CD4-positive, CD25-positive, alpha-beta regulatory T cell (primary cell): Measurements from ENCODE around the gene MRPL41. TPM values are rescaled to one million over a fixed set of nuclear protein-coding genes. Genes with fewer than 3 reads are reported as not detected.

Experiments used
- ATAC-seq, 2 donors: fragments of 150-1000 bp; cut with Tn5 transposase; one replicate each; pipeline ENCODE4 v1.10.0; 2021; ENCODE audit warnings: low read depth in 2 of 2, moderate number of reproducible peaks in 2 of 2, moderate library complexity in 1 of 2
- DNase-seq, 3 donors: peaks; one replicate each; pipeline versions ENCODE4 v3.0.0 to v3.0.0-alpha.2; 2012 to 2022; ENCODE audit warnings: mixed read lengths in 1 of 3
- H3K27ac ChIP-seq: one replicate; pipeline ENCODE4 v1.7.0; 2013; ENCODE audit warnings: mild to moderate bottlenecking, low read length; ENCODE audit not compliant: insufficient read depth, poor library complexity, severe bottlenecking
- H3K27me3 ChIP-seq: one replicate; pipeline ENCODE4 v1.7.0; 2013; ENCODE audit warnings: low read length; ENCODE audit not compliant: control insufficient read depth, insufficient read depth
- H3K36me3 ChIP-seq: one replicate; pipeline ENCODE4 v1.7.0; 2013; ENCODE audit warnings: mild to moderate bottlenecking, low read length, moderate library complexity; ENCODE audit not compliant: control insufficient read depth, insufficient read depth
- H3K4me1 ChIP-seq: 2 replicates; pipeline ENCODE4 v1.7.0; 2013; ENCODE audit warnings: mild to moderate bottlenecking, low read length; ENCODE audit not compliant: insufficient read depth, control insufficient read depth, poor library complexity, severe bottlenecking
- H3K4me3 ChIP-seq: one replicate; pipeline ENCODE4 v1.7.0; 2013; ENCODE audit warnings: low read depth, mild to moderate bottlenecking, low read length, moderate library complexity
- H3K9me3 ChIP-seq, 2 experiments: 1 replicate in 1 of 2; 2 replicates in 1 of 2; pipeline ENCODE4 v1.7.0; 2013; ENCODE audit warnings: low read length in 2 of 2, mild to moderate bottlenecking in 1 of 2, moderate library complexity in 1 of 2; ENCODE audit not compliant: control insufficient read depth in 2 of 2
- H3K27ac Mint-ChIP-seq, 3 donors: one replicate each; pipeline ENCODE4 v1.8.0; 2020 to 2022; ENCODE audit warnings: mild to moderate bottlenecking in 3 of 3, mixed read lengths in 3 of 3, moderate library complexity in 2 of 3
- H3K27me3 Mint-ChIP-seq: one replicate; pipeline ENCODE4 v1.8.0; 2022; ENCODE audit warnings: mild to moderate bottlenecking, mixed read lengths
- H3K36me3 Mint-ChIP-seq: one replicate; pipeline ENCODE4 v1.8.0; 2020; ENCODE audit warnings: mixed read lengths
- H3K4me1 Mint-ChIP-seq, 4 donors: one replicate each; pipeline ENCODE4 v1.8.0; 2020 to 2022; ENCODE audit warnings: mixed read lengths in 4 of 4, mild to moderate bottlenecking in 1 of 4
- H3K4me3 Mint-ChIP-seq, 4 donors: one replicate each; pipeline ENCODE4 v1.8.0; 2020 to 2022; ENCODE audit warnings: mild to moderate bottlenecking in 4 of 4, mixed read lengths in 4 of 4, moderate library complexity in 3 of 4
- H3K9me3 Mint-ChIP-seq, 7 donors: one replicate each; pipeline ENCODE4 v1.8.0; 2020 to 2022; ENCODE audit warnings: mixed read lengths in 7 of 7, mild to moderate bottlenecking in 3 of 7, moderate library complexity in 2 of 7
- polyA plus RNA-seq, 4 donors: library from polyadenylated mRNA; unstranded; fragments of 300-500 nt; fragmentation: Illumina TruSeq; gene quantifications; one replicate each; pipeline ENCODE4 v1.2.3, GENCODE V29; 2021
- total RNA-seq: library from RNA; stranded (reverse); gene quantifications from one replicate; pipeline ENCODE4 v1.2.3, GENCODE V29; 2022

The MRPL41 gene
- total and polyA plus RNA-seq, 5 donors from 2014 or later: 38.1 to 64.3 (median 44.2) TPM

DNA sequence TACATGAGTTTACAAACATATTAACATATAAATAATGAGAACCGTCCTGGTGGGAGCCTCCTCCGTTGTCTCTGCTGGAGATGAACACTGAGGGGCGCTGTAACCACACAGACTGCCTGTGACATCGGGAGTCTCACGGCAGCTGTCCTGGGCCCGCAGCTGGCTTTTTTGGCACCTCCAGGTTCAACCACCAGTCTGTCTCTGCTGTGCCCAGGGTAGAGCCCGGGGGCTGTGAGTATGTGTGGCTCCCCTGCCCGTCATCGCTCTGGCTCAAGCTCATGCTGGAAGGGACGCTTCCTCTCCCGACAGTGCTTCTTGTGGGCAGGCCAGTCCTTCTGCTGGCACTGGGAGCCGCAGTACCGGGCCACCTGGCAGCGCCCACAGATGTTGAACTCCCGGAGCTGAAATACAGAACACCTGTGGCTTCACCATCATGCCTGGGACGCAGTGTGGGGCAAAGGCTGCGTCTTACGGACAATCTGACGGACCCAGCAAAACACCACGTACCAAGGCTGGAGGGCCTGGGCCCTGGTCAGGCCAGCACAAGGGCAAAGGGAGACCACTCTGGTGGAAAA is 30.7 kb downstream of the MRPL41 start:
- H3K27me3 ChIP-seq: no peaks in the 10 kb centered on the region
- ATAC-seq (no peak), DNase-seq (peak in 1 of 3 donors; percentile 28)
- H3K4me1 ChIP-seq: peaks cover 17% of the 10 kb centered on the region
- H3K4me3 ChIP-seq: no peak overlapping the region
- Mint-ChIP-seq H3K4me3 (peak overlapping the region in 2 of 4 donors; percentile 84 to 92), H3K4me1 (peaks cover 0 to 17% (median 4%) of the 10 kb centered on the region in 4 donors), H3K36me3 (peaks cover 6% of the 10 kb centered on the region), H3K9me3 (no peaks in the 10 kb centered on the region), H3K27me3 (no peaks in the 10 kb centered on the region), H3K27ac (no peak overlapping the region)
- peaks cover 15% of the 10 kb centered on the region for H3K36me3 ChIP-seq
- no peaks in the 10 kb centered on the region for H3K9me3 ChIP-seq
- H3K27ac ChIP-seq: no peak overlapping the region

GRCh38 chr9:137583347-137583746 is 31.7 kb downstream of the MRPL41 start:
- Histone ChIP-seq H3K4me1 (peaks cover 7% of the 10 kb centered on the region), H3K27ac (no peak overlapping the region), H3K27me3 (no peaks in the 10 kb centered on the region), H3K36me3 (peaks cover 23% of the 10 kb centered on the region), H3K4me3 (no peak overlapping the region), H3K9me3 (no peaks in the 10 kb centered on the region)
- ATAC-seq: no peak
- Mint-ChIP-seq H3K27me3 (no peaks in the 10 kb centered on the region), H3K36me3 (peaks cover 12% of the 10 kb centered on the region), H3K9me3 (no peaks in the 10 kb centered on the region), H3K4me1 (peaks cover 0 to 16% (median 2%) of the 10 kb centered on the region in 4 donors), H3K4me3 (peak overlapping the region in 1 of 4 donors; percentile 84), H3K27ac (no peak overlapping the region)
- no peak for DNase-seq

DNA sequence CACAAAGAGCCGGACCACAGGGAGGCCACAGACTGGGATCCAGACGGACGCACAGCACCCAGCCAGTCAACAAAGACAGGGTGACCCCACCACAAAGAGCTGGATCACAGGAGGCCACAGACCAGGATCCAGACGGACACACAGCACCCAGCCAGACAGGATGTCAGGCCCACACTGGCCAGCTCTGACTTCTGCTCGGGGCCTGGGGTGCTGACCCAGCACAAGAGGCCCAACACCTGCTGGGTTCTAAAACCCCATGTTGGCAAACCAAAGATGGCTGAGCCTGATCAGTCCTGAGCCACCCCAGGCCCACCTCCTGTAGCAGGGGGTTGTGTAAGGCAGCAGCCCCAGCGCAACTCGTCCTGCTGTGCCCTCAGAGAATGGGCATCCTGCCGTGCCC is 32.3 kb downstream of the MRPL41 start:
- Mint-ChIP-seq H3K27me3 (no peaks in the 10 kb centered on the region), H3K4me3 (no peak overlapping the region), H3K4me1 (peaks cover 0 to 20% (median 2%) of the 10 kb centered on the region in 4 donors), H3K27ac (no peak overlapping the region), H3K36me3 (peaks cover 12% of the 10 kb centered on the region), H3K9me3 (no peaks in the 10 kb centered on the region)
- no peak overlapping the region for H3K4me3 ChIP-seq
- no peak for DNase-seq
- H3K4me1 ChIP-seq: peaks cover 10% of the 10 kb centered on the region
- H3K27me3 ChIP-seq: no peaks in the 10 kb centered on the region
- peaks cover 23% of the 10 kb centered on the region for H3K36me3 ChIP-seq
- ATAC-seq: no peak
- no peak overlapping the region for H3K27ac ChIP-seq
- no peaks in the 10 kb centered on the region for H3K9me3 ChIP-seq

- no peak for ATAC-seq
- H3K27ac Mint-ChIP-seq: no peak overlapping the region
- no peak overlapping the region for H3K4me3 ChIP-seq
- H3K27ac ChIP-seq: no peak overlapping the region
- H3K4me1 Mint-ChIP-seq: peaks cover 0 to 23% (median 5%) of the 10 kb centered on the region in 4 donors
- peaks cover 23% of the 10 kb centered on the region for H3K36me3 ChIP-seq
- H3K36me3 Mint-ChIP-seq: peaks cover 12% of the 10 kb centered on the region
- peaks cover 19% of the 10 kb centered on the region for H3K4me1 ChIP-seq
- no peaks in the 10 kb centered on the region for H3K27me3 ChIP-seq
- H3K9me3 ChIP-seq: no peaks in the 10 kb centered on the region
- peak overlapping the region in 1 of 4 donors; percentile 88 for H3K4me3 Mint-ChIP-seq
- DNase-seq: no peak
- H3K27me3 Mint-ChIP-seq: no peaks in the 10 kb centered on the region
- no peaks in the 10 kb centered on the region for H3K9me3 Mint-ChIP-seq
Observed at GRCh38 chr9:137586854-137587253, 35.2 kb downstream of the MRPL41 start.

DNA sequence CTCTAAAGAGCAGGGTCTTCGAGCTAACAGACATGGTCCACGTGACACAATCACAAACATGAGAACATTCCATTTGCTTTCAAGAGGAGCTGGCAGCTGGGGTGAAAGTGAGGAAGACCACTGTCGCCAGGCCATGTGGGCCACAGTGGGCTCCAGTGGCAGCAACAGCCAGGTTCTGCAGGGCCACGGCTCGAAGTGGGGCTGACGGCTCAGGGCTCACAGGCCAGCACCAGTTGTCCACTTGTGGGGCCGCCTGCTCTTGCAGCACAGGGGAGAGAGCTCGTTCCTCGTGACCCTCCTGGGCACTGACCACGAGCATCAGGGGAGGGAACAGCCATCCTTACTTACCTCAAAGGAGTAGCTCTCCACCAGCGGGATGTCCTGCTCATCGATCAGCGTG is 36.6 kb downstream of the MRPL41 start:
- no peak overlapping the region for H3K4me3 ChIP-seq
- no peak for ATAC-seq
- peaks cover 12% of the 10 kb centered on the region for H3K36me3 Mint-ChIP-seq
- no peaks in the 10 kb centered on the region for H3K27me3 Mint-ChIP-seq
- H3K9me3 ChIP-seq: no peaks in the 10 kb centered on the region
- peak overlapping the region; percentile 74 to 92 (median 87) for H3K4me3 Mint-ChIP-seq
- H3K4me1 Mint-ChIP-seq: peaks cover 0 to 26% (median 5%) of the 10 kb centered on the region in 4 donors
- H3K36me3 ChIP-seq: peaks cover 23% of the 10 kb centered on the region
- H3K27ac Mint-ChIP-seq: peak overlapping the region in 1 of 3 donors; percentile 83
- H3K9me3 Mint-ChIP-seq: no peaks in the 10 kb centered on the region
- H3K4me1 ChIP-seq: peaks cover 19% of the 10 kb centered on the region
- H3K27ac ChIP-seq: no peak overlapping the region
- DNase-seq: no peak
- H3K27me3 ChIP-seq: no peaks in the 10 kb centered on the region

DNA sequence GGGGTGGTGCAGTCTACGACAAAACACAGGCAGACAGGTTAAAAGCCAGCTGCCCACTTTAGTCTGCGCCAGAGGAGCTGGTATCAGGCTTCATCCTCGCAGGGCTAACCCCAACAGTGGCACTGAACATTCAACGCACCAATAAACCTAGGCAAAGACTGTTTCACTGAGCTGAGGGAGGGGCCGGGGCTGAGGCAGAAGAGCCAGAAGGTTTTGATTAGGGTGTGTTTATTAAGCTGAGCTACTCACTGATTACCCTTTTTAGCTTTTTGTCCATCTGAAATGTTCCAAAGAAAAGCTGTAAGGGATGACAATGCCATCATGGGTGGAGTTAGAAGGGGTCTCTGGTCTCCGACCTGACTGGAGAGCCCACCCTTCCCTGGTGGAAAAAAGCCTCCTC is 37.2 kb downstream of the MRPL41 start:
- Mint-ChIP-seq H3K27me3 (no peaks in the 10 kb centered on the region), H3K4me3 (peak overlapping the region; percentile 74 to 92 (median 89)), H3K4me1 (peaks cover 0 to 23% (median 5%) of the 10 kb centered on the region in 4 donors), H3K36me3 (peaks cover 12% of the 10 kb centered on the region), H3K9me3 (no peaks in the 10 kb centered on the region), H3K27ac (peak overlapping the region in 2 of 3 donors; percentile 63 to 69)
- Histone ChIP-seq H3K27me3 (no peaks in the 10 kb centered on the region), H3K27ac (no peak overlapping the region), H3K4me1 (peaks cover 19% of the 10 kb centered on the region), H3K36me3 (peaks cover 23% of the 10 kb centered on the region), H3K9me3 (no peaks in the 10 kb centered on the region), H3K4me3 (no peak overlapping the region)
- ATAC-seq (no peak), DNase-seq (no peak)

DNA sequence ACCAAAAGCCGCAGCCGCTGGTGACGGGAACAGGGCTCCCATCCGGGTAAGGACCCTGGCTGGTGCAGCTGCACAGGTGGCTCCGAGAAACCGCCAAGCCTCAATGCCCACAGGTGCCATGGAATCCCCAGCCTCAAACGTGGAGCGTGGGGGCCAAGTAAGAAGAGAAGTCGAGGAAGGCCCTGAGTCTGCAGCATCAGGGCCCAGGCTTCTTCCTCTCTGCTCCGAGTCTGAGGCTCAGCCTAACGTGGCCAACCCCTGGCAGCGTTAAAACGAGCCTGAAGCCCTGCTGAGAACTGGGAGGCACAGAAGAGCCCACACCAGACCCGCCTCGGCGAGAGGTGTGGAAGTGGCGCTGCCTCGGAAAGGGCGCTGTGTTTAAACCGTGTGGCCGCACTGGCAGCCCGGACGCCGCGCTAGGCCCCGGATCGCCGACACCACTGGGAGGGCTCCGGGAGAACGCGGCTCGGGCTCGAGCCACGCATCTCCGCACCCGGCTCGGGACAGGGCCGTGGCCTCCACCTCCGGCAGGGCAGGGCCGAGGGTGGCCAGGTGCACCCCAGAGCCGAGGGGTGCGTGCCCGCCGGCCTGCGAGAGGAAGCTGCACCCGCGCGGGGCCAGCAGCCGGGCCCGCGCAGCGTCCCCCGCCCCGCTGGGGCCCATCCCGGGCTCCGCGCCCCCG is 37.9 kb downstream of the MRPL41 start:
- H3K36me3 Mint-ChIP-seq: peaks cover 12% of the 10 kb centered on the region
- ATAC-seq (no peak), DNase-seq (peak in 1 of 3 donors; percentile 39)
- peak overlapping the region; percentile 86 to 93 (median 92) for H3K4me3 Mint-ChIP-seq
- no peaks in the 10 kb centered on the region for H3K9me3 Mint-ChIP-seq
- Histone ChIP-seq H3K27ac (no peak overlapping the region), H3K4me1 (peaks cover 19% of the 10 kb centered on the region), H3K36me3 (peaks cover 23% of the 10 kb centered on the region), H3K4me3 (no peak overlapping the region), H3K9me3 (no peaks in the 10 kb centered on the region), H3K27me3 (no peaks in the 10 kb centered on the region)
- H3K4me1 Mint-ChIP-seq: peaks cover 0 to 23% (median 5%) of the 10 kb centered on the region in 4 donors
- peak overlapping the region in 2 of 3 donors; percentile 48 to 87 for H3K27ac Mint-ChIP-seq
- H3K27me3 Mint-ChIP-seq: no peaks in the 10 kb centered on the region

- H3K27ac Mint-ChIP-seq: no peak overlapping the region
- H3K9me3 ChIP-seq: no peaks in the 10 kb centered on the region
- H3K9me3 Mint-ChIP-seq: no peaks in the 10 kb centered on the region
- no peak for ATAC-seq
- H3K27ac ChIP-seq: no peak overlapping the region
- H3K36me3 Mint-ChIP-seq: peaks cover 12% of the 10 kb centered on the region
- H3K4me1 Mint-ChIP-seq: peaks cover 0 to 23% (median 5%) of the 10 kb centered on the region in 4 donors
- peaks cover 23% of the 10 kb centered on the region for H3K36me3 ChIP-seq
- DNase-seq: peak in 1 of 3 donors; percentile 21
- H3K4me1 ChIP-seq: peaks cover 19% of the 10 kb centered on the region
- no peak overlapping the region for H3K4me3 ChIP-seq
- H3K27me3 ChIP-seq: no peaks in the 10 kb centered on the region
- no peaks in the 10 kb centered on the region for H3K27me3 Mint-ChIP-seq
- H3K4me3 Mint-ChIP-seq: peak overlapping the region in 1 of 4 donors; percentile 88
Observed at GRCh38 chr9:137590123-137590468, 38.4 kb downstream of the MRPL41 start.
